Gastroesophageal sphincter (tissue), 4 donors: Measurements from ENCODE around the gene PCDHGC4. TPM values are rescaled to one million over a fixed set of nuclear protein-coding genes. Genes with fewer than 3 reads are reported as not detected.

Experiments
- ATAC-seq: fragments of 150-250 bp; one replicate; pipeline ENCODE4 v1.9.1; 2016; ENCODE audit warnings: mild to moderate bottlenecking, moderate library complexity
- H3K27ac ChIP-seq, 4 donors: fragments of 200-600 bp; sonication (generic) in 3 of 4; 1 replicate in 3 of 4; 2 replicates in 1 of 4; pipeline ENCODE4 v1.5.1; 2016 to 2019
- H3K27me3 ChIP-seq: fragments of 200-600 bp; sonication (generic); one replicate; pipeline ENCODE4 v1.5.1; 2019
- H3K36me3 ChIP-seq, 2 donors: fragments of 200-600 bp; sonication (generic); one replicate each; pipeline ENCODE4 v1.5.1; 2019; ENCODE audit warnings: control low read depth in 1 of 2
- H3K4me1 ChIP-seq, 3 donors: fragments of 200-600 bp; sonication (generic); 1 replicate in 2 of 3; 2 replicates in 1 of 3; pipeline ENCODE4 v1.5.1; 2016 to 2019; ENCODE audit warnings: control low read depth in 2 of 3
- H3K4me3 ChIP-seq, 2 donors: fragments of 200-600 bp; sonication (generic); one replicate each; pipeline ENCODE4 v1.5.1; 2019; ENCODE audit warnings: mild to moderate bottlenecking in 1 of 2, moderate library complexity in 1 of 2
- H3K9me3 ChIP-seq, 3 donors: fragments of 200-600 bp; sonication (generic); one replicate each; pipeline ENCODE4 v1.5.1; 2017 to 2019; ENCODE audit warnings: control low read depth in 2 of 3
- CTCF ChIP-seq, 4 experiments: fragments of 200-600 bp in 2 of 4; fragments of 450-650 bp in 2 of 4; sonication (generic) in 1 of 4; IDR thresholded peaks; one replicate each; pipeline ENCODE4 v1.5.1; 2017 to 2019; ENCODE audit warnings: antibody characterized with exemption in 4 of 4, mild to moderate bottlenecking in 2 of 4, moderate library complexity in 2 of 4
- EP300 ChIP-seq: sonication (generic); formaldehyde crosslinking; IDR thresholded peaks from one replicate; pipeline ENCODE4 v1.6.1; 2017; ENCODE audit warnings: antibody characterized with exemption, mild to moderate bottlenecking
- POLR2A ChIP-seq, 2 donors: fragments of 450-650 bp; IDR thresholded peaks; one replicate each; pipeline ENCODE4 v1.6.1; 2017; ENCODE audit warnings: antibody characterized with exemption in 2 of 2, mild to moderate bottlenecking in 2 of 2, moderate library complexity in 1 of 2
- POLR2AphosphoS5 ChIP-seq: sonication (generic); formaldehyde crosslinking; IDR thresholded peaks from one replicate; pipeline ENCODE4 v1.6.1; 2017; ENCODE audit warnings: antibody characterized with exemption
- WGBS, 2 donors: methylation state at CpG; one replicate each; pipeline ENCODE4 v1.1.5; 2018; ENCODE audit warnings: low coverage in 1 of 2; 5-methylcytosine and 5-hydroxymethylcytosine counted together
- total RNA-seq, 4 donors: library from RNA; depleted of rRNA; stranded (reverse); fragments of >200 nt; gene quantifications; one replicate each; pipeline ENCODE4 v1.1.0, GENCODE V29; 2016

The PCDHGC4 gene
- total RNA-seq, 4 donors from 2014 or later, result 0.10 to 12.9 (median 2.4) TPM

DNA sequence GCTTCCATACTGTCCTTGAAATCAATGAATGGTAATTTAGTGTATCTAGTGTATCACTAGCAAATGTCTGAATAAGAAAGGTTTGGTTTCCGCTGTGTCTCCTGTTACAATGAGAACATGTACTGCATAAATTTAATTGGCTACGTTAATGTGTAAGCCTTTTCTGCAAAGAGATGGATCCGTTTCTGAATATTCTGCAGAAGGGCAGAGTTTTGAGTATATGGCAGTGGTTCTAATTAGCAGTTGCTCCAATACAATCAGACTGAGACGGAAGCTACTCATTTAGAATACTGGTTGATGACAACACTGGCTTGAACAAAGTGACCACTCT, 555 bp upstream of the PCDHGC4 start:
- ATAC-seq, result no peak
- peak overlapping the region; percentile 6 to 51 for H3K4me3 ChIP-seq
- H3K9me3 ChIP-seq, result no peaks in the 10 kb centered on the region
- H3K4me1 ChIP-seq, result peaks cover 2 to 92% (median 12%) of the 10 kb centered on the region in 3 donors
- WGBS, 2 donors, result 0 to 22% methylated on average over 3 to 4 of the region's 4 CpGs
- TF ChIP-seq CTCF (IDR thresholded peaks at IDR 0.05) (no peak), POLR2AphosphoS5 (no peak), POLR2A (IDR thresholded peaks at IDR 0.05) (no peak)
- peaks cover 0 to 17% of the 10 kb centered on the region in 2 donors for H3K36me3 ChIP-seq
- H3K27ac ChIP-seq, result peak overlapping the region in 1 of 4 donors; percentile 52
- no peaks in the 10 kb centered on the region for H3K27me3 ChIP-seq

DNA sequence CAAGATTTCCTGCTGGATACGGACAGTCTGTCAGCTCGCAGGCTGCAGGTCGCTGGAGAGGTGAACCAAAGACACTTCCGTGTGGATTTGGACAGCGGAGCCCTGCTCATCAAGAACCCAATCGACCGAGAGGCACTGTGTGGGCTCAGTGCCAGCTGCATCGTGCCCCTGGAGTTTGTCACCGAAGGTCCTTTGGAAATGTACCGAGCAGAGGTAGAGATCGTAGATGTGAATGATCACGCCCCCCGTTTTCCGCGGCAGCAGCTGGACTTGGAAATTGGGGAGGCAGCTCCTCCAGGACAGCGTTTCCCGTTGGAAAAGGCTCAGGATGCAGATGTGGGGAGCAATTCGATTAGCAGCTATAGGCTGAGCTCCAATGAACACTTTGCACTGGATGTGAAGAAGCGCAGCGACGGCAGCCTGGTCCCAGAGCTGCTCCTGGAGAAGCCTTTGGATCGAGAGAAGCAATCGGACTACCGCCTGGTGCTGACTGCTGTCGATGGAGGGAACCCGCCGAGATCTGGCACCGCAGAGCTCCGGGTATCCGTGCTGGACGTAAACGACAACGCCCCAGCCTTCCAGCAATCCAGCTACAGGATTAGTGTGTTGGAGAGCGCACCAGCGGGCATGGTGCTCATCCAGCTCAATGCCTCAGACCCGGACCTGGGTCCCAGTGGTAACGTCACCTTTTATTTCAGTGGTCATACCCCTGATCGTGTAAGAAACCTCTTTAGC, 658 bp downstream of the PCDHGC4 start:
- Histone ChIP-seq H3K9me3 (no peaks in the 10 kb centered on the region), H3K27me3 (no peaks in the 10 kb centered on the region), H3K4me1 (peaks cover 0 to 80% (median 5%) of the 10 kb centered on the region in 3 donors), H3K27ac (peak overlapping the region in 1 of 4 donors; percentile 14), H3K4me3 (peak overlapping the region in 1 of 2 donors; percentile 51), H3K36me3 (peaks cover 0 to 26% of the 10 kb centered on the region in 2 donors)
- ATAC-seq, result no peak
- TF ChIP-seq EP300 (no peak), POLR2AphosphoS5 (no peak), POLR2A (IDR thresholded peaks at IDR 0.05) (no peak), CTCF (IDR thresholded peaks at IDR 0.05) (no peak)
- WGBS, 2 donors, result 59 to 98% methylated on average over 8 to 18 of the region's 38 CpGs

DNA sequence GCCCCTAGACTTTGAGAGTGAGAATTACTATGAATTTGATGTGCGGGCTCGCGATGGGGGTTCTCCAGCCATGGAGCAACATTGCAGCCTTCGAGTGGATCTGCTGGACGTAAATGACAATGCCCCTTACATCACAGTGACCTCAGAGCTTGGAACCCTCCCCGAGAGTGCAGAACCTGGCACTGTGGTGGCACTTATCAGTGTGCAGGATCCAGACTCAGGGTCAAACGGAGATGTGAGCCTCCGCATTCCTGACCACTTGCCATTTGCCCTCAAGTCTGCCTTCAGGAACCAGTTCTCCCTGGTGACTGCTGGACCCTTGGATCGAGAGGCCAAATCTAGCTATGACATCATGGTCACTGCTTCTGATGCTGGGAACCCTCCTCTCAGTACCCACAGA, 1.3 kb downstream of the PCDHGC4 start:
- TF ChIP-seq EP300 (no peak), CTCF (IDR thresholded peaks at IDR 0.05) (no peak), POLR2AphosphoS5 (no peak), POLR2A (IDR thresholded peaks at IDR 0.05) (no peak)
- Histone ChIP-seq H3K4me1 (peaks cover 0 to 77% (median 5%) of the 10 kb centered on the region in 3 donors), H3K27ac (no peak overlapping the region), H3K9me3 (no peaks in the 10 kb centered on the region), H3K4me3 (no peak overlapping the region), H3K27me3 (no peaks in the 10 kb centered on the region), H3K36me3 (peaks cover 0 to 32% of the 10 kb centered on the region in 2 donors)
- ATAC-seq, result no peak
- WGBS, 2 donors, result 70 to 83% methylated on average over 1 to 2 of the region's 9 CpGs

- peaks cover 0 to 43% of the 10 kb centered on the region in 2 donors for H3K36me3 ChIP-seq
- 90 to 96% methylated on average over 3 of the region's 7 CpGs for WGBS, 2 donors
- TF ChIP-seq POLR2AphosphoS5 (no peak), POLR2A (IDR thresholded peaks at IDR 0.05) (no peak), CTCF (IDR thresholded peaks at IDR 0.05) (no peak), EP300 (no peak)
- peaks cover 0 to 76% (median 5%) of the 10 kb centered on the region in 3 donors for H3K4me1 ChIP-seq
- H3K27me3 ChIP-seq, result no peaks in the 10 kb centered on the region
- no peaks in the 10 kb centered on the region for H3K9me3 ChIP-seq
- H3K4me3 ChIP-seq, result no peak overlapping the region
- ATAC-seq, result no peak
- no peak overlapping the region for H3K27ac ChIP-seq
These were observed 2.3 kb downstream of the PCDHGC4 start for GRCh38 chr5:141487131-141487530.
